ENCODE measurements around the gene ADGRF3. TPM values are rescaled to one million over a fixed set of nuclear protein-coding genes. Genes with fewer than 3 reads are reported as not detected.

The ADGRF3 gene
- total RNA-seq, 1 experiment from 2014 or later = 0.09 TPM

DNA sequence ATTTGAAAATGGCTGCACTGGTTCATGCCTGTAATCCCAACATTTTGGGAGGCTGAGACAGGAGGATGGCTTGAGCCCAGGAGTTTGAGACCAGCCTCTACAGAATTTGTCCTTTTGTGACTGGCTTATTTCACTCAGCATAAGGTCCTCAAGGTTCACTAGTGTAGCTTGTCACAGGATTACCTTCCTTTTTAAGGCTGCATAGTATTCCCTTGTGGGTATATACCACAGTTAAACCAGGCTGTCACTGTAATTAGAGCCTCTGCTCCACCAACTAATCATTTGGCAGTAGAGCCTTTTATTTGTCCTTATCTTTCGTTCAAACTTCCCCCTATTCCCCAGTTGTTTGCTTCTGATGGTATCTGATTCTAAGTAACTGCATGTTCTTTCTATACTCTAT, 51.1 kb downstream of the ADGRF3 start:
- Histone ChIP-seq H3K56ac (ENCODE audit: insufficient read length, low read depth, low read length) (no peak overlapping the region), H3K4me2 (ENCODE audit: insufficient read depth, insufficient read length, low read length) (no peak overlapping the region), H3K27me3 (ENCODE audit: insufficient read depth, low read length) (no peaks in the 10 kb centered on the region), H3K79me2 (ENCODE audit: insufficient read depth, low read length) (no peaks in the 10 kb centered on the region), H2BK15ac (ENCODE audit: low read depth, low read length) (no peak overlapping the region), H3K27ac (ENCODE audit: insufficient read length, low read depth, low read length) (no peak overlapping the region), H2AK5ac (ENCODE audit: insufficient read length, low read length) (no peak overlapping the region), H3K23ac (ENCODE audit: insufficient read length, low read depth, low read length) (no peak overlapping the region), H2BK12ac (ENCODE audit: insufficient read length, low read depth, low read length) (no peak overlapping the region), H3K4ac (ENCODE audit: low read depth, low read length) (no peak overlapping the region), H3K23me2 (ENCODE audit: insufficient read length, low read depth, low read length, poor library complexity, severe bottlenecking) (peaks cover 15% of the 10 kb centered on the region), H2BK20ac (ENCODE audit: low read depth, low read length, poor library complexity, severe bottlenecking) (no peak overlapping the region), H3K9ac (ENCODE audit: extremely low read depth, insufficient read length, low read length) (no peak overlapping the region), H3K14ac (ENCODE audit: insufficient read depth, low read length) (no peak overlapping the region), H4K20me1 (ENCODE audit: control insufficient read depth, insufficient read depth, insufficient read length) (no peaks in the 10 kb centered on the region), H2BK5ac (ENCODE audit: insufficient read length, low read length) (no peak overlapping the region), H2AFZ (ENCODE audit: low read length) (no peak overlapping the region), H3K9me3 (ENCODE audit: control insufficient read depth, low read depth, low read length) (no peaks in the 10 kb centered on the region), H3T11ph (ENCODE audit: low read length) (no peak overlapping the region), H3K4me1 (ENCODE audit: insufficient read depth, low read length) (0 out of 2 replicates have a peak, but pooled peaks cover 5% of the 10 kb centered on the region), H4K5ac (ENCODE audit: insufficient read length, low read depth, low read length) (no peak overlapping the region), H2BK120ac (ENCODE audit: low read depth, low read length, poor library complexity, severe bottlenecking) (no peak overlapping the region), H4K8ac (replicated peaks; ENCODE audit: insufficient read length, low read depth, low read length) (no peak overlapping the region), H3K18ac (ENCODE audit: insufficient read length, low read depth, low read length) (no peak overlapping the region), H3K79me1 (ENCODE audit: insufficient read depth, low read depth, low read length, poor library complexity, severe bottlenecking) (no peaks in the 10 kb centered on the region), H4K91ac (ENCODE audit: insufficient read length, low read depth, low read length) (no peak overlapping the region)
- Mint-ChIP-seq H3K27ac (no peak overlapping the region), H3K4me1 (peaks cover 7 to 14% of the 10 kb centered on the region in 2 experiments), H3K27me3 (ENCODE audit: low read depth) (peaks cover 12% of the 10 kb centered on the region; the same call in 1 of the 2 replicates), H3K36me3 (ENCODE audit: insufficient read depth in 1 of 3, low read depth in 3 of 3) (no peaks in the 10 kb centered on the region), H3K9me3 (no peaks in the 10 kb centered on the region), H3K4me3 (no peak overlapping the region)
- no peak for DNase-seq
- TF ChIP-seq, protein P1, sequence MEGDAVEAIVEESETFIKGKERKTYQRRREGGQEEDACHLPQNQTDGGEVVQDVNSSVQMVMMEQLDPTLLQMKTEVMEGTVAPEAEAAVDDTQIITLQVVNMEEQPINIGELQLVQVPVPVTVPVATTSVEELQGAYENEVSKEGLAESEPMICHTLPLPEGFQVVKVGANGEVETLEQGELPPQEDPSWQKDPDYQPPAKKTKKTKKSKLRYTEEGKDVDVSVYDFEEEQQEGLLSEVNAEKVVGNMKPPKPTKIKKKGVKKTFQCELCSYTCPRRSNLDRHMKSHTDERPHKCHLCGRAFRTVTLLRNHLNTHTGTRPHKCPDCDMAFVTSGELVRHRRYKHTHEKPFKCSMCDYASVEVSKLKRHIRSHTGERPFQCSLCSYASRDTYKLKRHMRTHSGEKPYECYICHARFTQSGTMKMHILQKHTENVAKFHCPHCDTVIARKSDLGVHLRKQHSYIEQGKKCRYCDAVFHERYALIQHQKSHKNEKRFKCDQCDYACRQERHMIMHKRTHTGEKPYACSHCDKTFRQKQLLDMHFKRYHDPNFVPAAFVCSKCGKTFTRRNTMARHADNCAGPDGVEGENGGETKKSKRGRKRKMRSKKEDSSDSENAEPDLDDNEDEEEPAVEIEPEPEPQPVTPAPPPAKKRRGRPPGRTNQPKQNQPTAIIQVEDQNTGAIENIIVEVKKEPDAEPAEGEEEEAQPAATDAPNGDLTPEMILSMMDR (conservative IDR thresholded peaks at IDR 0.05) = no peak
- WGBS (ENCODE audit: extremely low coverage, insufficient read length, low lambda C conversion rate) = no CpG with 5 or more reads among the region's 1 CpG

Measured in H9 (cell line).